Measurements from ENCODE around the gene CELF4. TPM values are rescaled to one million over a fixed set of nuclear protein-coding genes. Genes with fewer than 3 reads are reported as not detected.

The CELF4 gene
- total and polyA plus RNA-seq, 2 of the 4 experiments (the other 2 are of a cell fraction), result not detected

DNA sequence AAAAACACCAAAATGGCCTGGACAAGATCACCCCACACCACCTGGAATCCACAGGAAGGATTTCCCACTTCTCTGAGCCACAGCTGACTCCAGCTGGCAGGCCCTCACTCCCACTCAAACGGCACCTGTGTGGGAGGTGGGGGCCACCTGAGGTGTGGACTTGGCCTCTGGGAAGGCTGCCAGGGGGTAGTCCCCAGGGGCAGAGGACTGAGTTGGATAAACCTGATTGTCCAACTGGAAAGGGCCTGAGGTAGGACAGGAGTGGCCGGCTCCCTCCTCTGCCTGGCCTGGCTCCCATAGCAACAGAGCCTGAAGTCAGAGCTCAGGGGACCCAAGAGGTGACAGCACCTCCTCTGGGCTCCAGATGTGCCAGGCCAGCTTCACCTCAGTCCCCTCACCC lies 300.2 kb downstream of the CELF4 start:
- Histone ChIP-seq H2BK20ac (ENCODE audit: low read depth, low read length) (no peak overlapping the region), H2BK15ac (ENCODE audit: low read depth, low read length) (no peak overlapping the region), H3K4me2 (ENCODE audit: low read depth, low read length) (no peak overlapping the region), H4K20me1 (ENCODE audit: insufficient read depth, low read length) (no peaks in the 10 kb centered on the region), H3K27ac (ENCODE audit: insufficient read depth, low read length) (no peak overlapping the region), H3K27me3 (ENCODE audit: control insufficient read depth, insufficient read depth, low read length) (peaks cover 2% of the 10 kb centered on the region; the same call in 1 of the 2 replicates), H3K79me1 (ENCODE audit: low read depth in 1 of 2, low read length in 2 of 2) (no peaks in the 10 kb centered on the region), H4K91ac (ENCODE audit: insufficient read depth, low read depth, low read length) (no peak overlapping the region), H3K9me3 (ENCODE audit: control insufficient read depth, insufficient read depth, low read length) (no peaks in the 10 kb centered on the region), H3K56ac (ENCODE audit: extremely low read depth, insufficient read depth, low read length) (no peak overlapping the region), H2AK9ac (replicated peaks; ENCODE audit: low read depth, low read length, poor library complexity) (no peak overlapping the region), H3K36me3 (ENCODE audit: control insufficient read depth, insufficient read depth, low read length) (no peaks in the 10 kb centered on the region), H2BK5ac (ENCODE audit: low read depth, low read length, poor library complexity, severe bottlenecking) (no peak overlapping the region), H3K23ac (ENCODE audit: low read depth, low read length) (no peak overlapping the region), H3K4me3 (ENCODE audit: insufficient read depth, low read depth, low read length) (no peak overlapping the region), H3K4me1 (ENCODE audit: control insufficient read depth, insufficient read depth, low read length) (no peaks in the 10 kb centered on the region), H4K8ac (ENCODE audit: low read depth in 2 of 2, low read length in 2 of 2) (no peak overlapping the region), H3K4ac (ENCODE audit: low read depth, low read length) (no peak overlapping the region), H2AK5ac (ENCODE audit: low read depth, low read length) (no peak overlapping the region), H2AFZ (replicated peaks; ENCODE audit: low read length, poor library complexity) (no peak overlapping the region), H3K18ac (ENCODE audit: low read depth, low read length) (no peak overlapping the region), H4K5ac (ENCODE audit: low read depth, low read length) (no peak overlapping the region), H2BK120ac (ENCODE audit: low read depth, low read length) (no peak overlapping the region), H3K9me1 (ENCODE audit: insufficient read depth, low read length) (peaks cover 3% of the 10 kb centered on the region; the same call in 1 of the 2 replicates), H3K9ac (ENCODE audit: low read depth, low read length) (no peak overlapping the region), H3K14ac (replicated peaks; ENCODE audit: low read depth, low read length) (no peak overlapping the region)
- ChIA-PET POLR2A (ENCODE audit: unreplicated experiment) (no interaction called here), CTCF (no interaction called here)
- WGBS, 2 experiments (ENCODE audit: extremely low coverage in 2 of 2, insufficient read length in 1 of 2), result 60% methylated on average over 1 of the region's 2 CpGs; no CpG with 5 or more reads in 1 of the 2 experiments
- no TSS peak for BruUV-seq (replicated peaks)
- in situ Hi-C loops (cut with MboI; ENCODE audit: low sequenced_read_pairs), result no loop called here
- DNase-seq, result no peak
- dilution Hi-C loops (cut with HindIII; ENCODE audit: low sequenced_read_pairs, unreplicated experiment), result no loop called here
- intact Hi-C loops (cut with micrococcal nuclease), result no loop called here
- no peak for ATAC-seq (ENCODE audit: low read depth)
- TF ChIP-seq RCOR1 (IDR thresholded peaks at IDR 0.05; ENCODE audit: insufficient replicate concordance, low read length) (no peak), RAD21 (IDR thresholded peaks at IDR 0.05; ENCODE audit: low read length) (no peak), FOS (IDR thresholded peaks at IDR 0.05; ENCODE audit: low read depth, low read length) (no peak), MAFK (IDR thresholded peaks at IDR 0.05; ENCODE audit: low read depth, low read length) (no peak), CHD1 (IDR thresholded peaks at IDR 0.05; ENCODE audit: low read depth, low read length) (no peak), BHLHE40 (IDR thresholded peaks at IDR 0.05; ENCODE audit: low read depth, low read length) (no peak), POLR2A (IDR thresholded peaks at IDR 0.05; ENCODE audit: low read depth, low read length) (no peak), CTCF (conservative IDR thresholded peaks at IDR 0.05; ENCODE audit: low read depth, low read length) (no peak), ELK1 (IDR thresholded peaks at IDR 0.05; ENCODE audit: borderline replicate concordance, low read depth, low read length) (no peak), SMC3 (IDR thresholded peaks at IDR 0.05; ENCODE audit: low read depth, low read length) (no peak), MXI1 (IDR thresholded peaks at IDR 0.05; ENCODE audit: borderline replicate concordance, low read depth, low read length) (no peak), RFX5 (IDR thresholded peaks at IDR 0.05; ENCODE audit: low read depth, low read length) (no peak), NFE2L2 (IDR thresholded peaks at IDR 0.05; ENCODE audit: low read depth, low read length) (no peak), MAZ (IDR thresholded peaks at IDR 0.05; ENCODE audit: borderline replicate concordance, low read depth, low read length) (no peak)
- TF ChIP-seq, protein P1, sequence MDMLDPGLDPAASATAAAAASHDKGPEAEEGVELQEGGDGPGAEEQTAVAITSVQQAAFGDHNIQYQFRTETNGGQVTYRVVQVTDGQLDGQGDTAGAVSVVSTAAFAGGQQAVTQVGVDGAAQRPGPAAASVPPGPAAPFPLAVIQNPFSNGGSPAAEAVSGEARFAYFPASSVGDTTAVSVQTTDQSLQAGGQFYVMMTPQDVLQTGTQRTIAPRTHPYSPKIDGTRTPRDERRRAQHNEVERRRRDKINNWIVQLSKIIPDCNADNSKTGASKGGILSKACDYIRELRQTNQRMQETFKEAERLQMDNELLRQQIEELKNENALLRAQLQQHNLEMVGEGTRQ (IDR thresholded peaks at IDR 0.05; ENCODE audit: low read depth, low read length), result no peak
